G401.6 (cell line): Measurements from ENCODE around the gene TPD52L2.

Source experiments
- FAIRE-seq: peaks from 2 replicates; lab custom pipeline; 2012; peaks lifted over from hg19 to GRCh38; lab: Jason Lieb, UNC

TPD52L2 gene

GRCh38 chr20:63864978-63865640, at the start of gene TPD52L2:
TSS of gene TPD52L2 (plus strand) at chr20:63865270. CDS start at chr20:63865366, 96 bp downstream.
- FAIRE-seq = peak; percentile 98

GRCh38 chr20:63815615-63816253, 49.3 kb upstream of the TPD52L2 start:
- FAIRE-seq = no peak

- FAIRE-seq = no peak
Measured at GRCh38 chr20:63819224-63819921, 45.7 kb upstream of the TPD52L2 start.

GRCh38 chr20:63821811-63822210, 43.3 kb upstream of the TPD52L2 start:
- FAIRE-seq = no peak

GRCh38 chr20:63822276-63822696, 42.8 kb upstream of the TPD52L2 start:
- FAIRE-seq = no peak

GRCh38 chr20:63823691-63824311, 41.3 kb upstream of the TPD52L2 start:
- FAIRE-seq = no peak

- no peak for FAIRE-seq
Measured at GRCh38 chr20:63825331-63826118, 39.5 kb upstream of the TPD52L2 start.

GRCh38 chr20:63826753-63827152, 38.3 kb upstream of the TPD52L2 start:
- no peak for FAIRE-seq

GRCh38 chr20:63828124-63828523, 36.9 kb upstream of the TPD52L2 start:
- FAIRE-seq = no peak

GRCh38 chr20:63828545-63828944, 36.5 kb upstream of the TPD52L2 start:
- FAIRE-seq = no peak

GRCh38 chr20:63828951-63829350, 36.1 kb upstream of the TPD52L2 start:
- FAIRE-seq = no peak

- no peak for FAIRE-seq
Measured at GRCh38 chr20:63829603-63829944, 35.5 kb upstream of the TPD52L2 start.

- no peak for FAIRE-seq
Measured at GRCh38 chr20:63829945-63830835, 34.9 kb upstream of the TPD52L2 start.

- FAIRE-seq = no peak
Measured at GRCh38 chr20:63830841-63831588, 34.1 kb upstream of the TPD52L2 start, which contains the start of gene ZBTB46. TSS of gene ZBTB46 (minus strand) at chr20:63831264. CDS start at chr20:63790757, 40,507 bp downstream.

- no peak for FAIRE-seq
Measured at GRCh38 chr20:63831646-63831992, 33.5 kb upstream of the TPD52L2 start.

GRCh38 chr20:63831993-63832686, 32.9 kb upstream of the TPD52L2 start:
- no peak for FAIRE-seq

- no peak for FAIRE-seq
Measured at GRCh38 chr20:63833776-63834490, 31.1 kb upstream of the TPD52L2 start.

- no peak for FAIRE-seq
Measured at GRCh38 chr20:63834491-63834880, 30.6 kb upstream of the TPD52L2 start.
